ENCODE results near the gene YJEFN3. TPM values are rescaled to one million over a fixed set of nuclear protein-coding genes. Genes with fewer than 3 reads are reported as not detected.
A peak's percentile ranks its signal among the peaks of the same experiment; 100 is the strongest.

YJEFN3 gene
- total RNA-seq, 1 donor from 2014 or later, result 2.5 TPM

DNA sequence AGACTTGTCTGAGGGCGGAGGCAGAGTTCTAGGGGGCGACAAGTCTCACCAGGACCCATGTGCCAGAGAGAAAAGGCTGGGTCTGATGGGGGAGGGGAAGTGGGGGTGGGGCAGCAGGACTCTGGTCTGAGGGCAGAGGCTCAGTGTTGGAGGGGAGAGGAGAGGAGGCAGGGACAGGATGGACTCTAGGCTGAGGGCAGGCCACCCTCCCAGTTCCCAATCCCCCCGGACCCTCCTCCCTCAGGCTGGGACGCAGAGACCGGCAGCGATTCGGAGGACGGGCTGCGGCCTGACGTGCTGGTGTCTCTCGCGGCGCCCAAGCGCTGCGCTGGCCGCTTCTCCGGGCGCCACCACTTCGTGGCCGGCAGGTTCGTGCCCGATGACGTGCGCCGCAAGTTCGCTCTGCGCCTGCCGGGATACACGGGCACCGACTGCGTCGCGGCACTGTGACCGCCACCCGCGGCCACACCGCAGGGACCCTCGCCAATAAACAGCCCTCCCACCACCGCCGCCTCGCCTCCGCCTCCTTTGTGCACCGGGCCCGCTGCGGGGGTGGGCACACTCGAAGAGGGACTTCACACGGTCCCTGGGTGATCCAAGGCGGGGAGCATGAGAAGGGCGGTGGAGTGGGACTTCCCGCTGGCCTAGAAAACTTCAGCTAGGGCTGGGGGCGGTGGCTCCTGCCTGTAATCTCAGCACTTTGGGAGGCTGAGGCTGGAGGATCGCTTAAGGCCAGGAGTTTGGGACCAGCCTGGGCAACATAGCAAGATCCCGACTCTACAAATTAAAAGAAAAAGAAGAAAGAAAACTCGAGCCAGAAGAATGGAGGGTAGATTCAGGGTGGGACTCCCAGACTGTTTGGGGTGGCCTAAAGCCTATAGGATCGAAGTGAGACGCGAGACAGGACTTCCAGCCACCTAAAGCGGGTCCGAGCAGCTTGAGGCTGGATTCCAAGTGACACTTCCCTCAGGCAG, 8.7 kb downstream of the YJEFN3 start:
- TF ChIP-seq POLR2A (IDR thresholded peaks at IDR 0.05) (no peak), POLR2AphosphoS5 (IDR thresholded peaks at IDR 0.05; ENCODE audit: insufficient read depth in 1 of 2, low read depth in 1 of 2) (no peak)
- TF ChIP-seq, protein P1, sequence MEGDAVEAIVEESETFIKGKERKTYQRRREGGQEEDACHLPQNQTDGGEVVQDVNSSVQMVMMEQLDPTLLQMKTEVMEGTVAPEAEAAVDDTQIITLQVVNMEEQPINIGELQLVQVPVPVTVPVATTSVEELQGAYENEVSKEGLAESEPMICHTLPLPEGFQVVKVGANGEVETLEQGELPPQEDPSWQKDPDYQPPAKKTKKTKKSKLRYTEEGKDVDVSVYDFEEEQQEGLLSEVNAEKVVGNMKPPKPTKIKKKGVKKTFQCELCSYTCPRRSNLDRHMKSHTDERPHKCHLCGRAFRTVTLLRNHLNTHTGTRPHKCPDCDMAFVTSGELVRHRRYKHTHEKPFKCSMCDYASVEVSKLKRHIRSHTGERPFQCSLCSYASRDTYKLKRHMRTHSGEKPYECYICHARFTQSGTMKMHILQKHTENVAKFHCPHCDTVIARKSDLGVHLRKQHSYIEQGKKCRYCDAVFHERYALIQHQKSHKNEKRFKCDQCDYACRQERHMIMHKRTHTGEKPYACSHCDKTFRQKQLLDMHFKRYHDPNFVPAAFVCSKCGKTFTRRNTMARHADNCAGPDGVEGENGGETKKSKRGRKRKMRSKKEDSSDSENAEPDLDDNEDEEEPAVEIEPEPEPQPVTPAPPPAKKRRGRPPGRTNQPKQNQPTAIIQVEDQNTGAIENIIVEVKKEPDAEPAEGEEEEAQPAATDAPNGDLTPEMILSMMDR (IDR thresholded peaks at IDR 0.05), result no peak
- peaks cover 41% of the 10 kb centered on the region for H3K4me1 ChIP-seq
- peak overlapping the region; percentile 29 to 42 for H3K4me3 ChIP-seq
- intact Hi-C loops (cut with DNase I), result loop anchor here (2.0 to 10.0 kb wide), 2 partner anchors 79 to 737 kb away; no protein-coding TSS in a partner anchor
- no peak overlapping the region for H3K27ac ChIP-seq
- no peaks in the 10 kb centered on the region for H3K9me3 ChIP-seq
- no peaks in the 10 kb centered on the region for H3K36me3 ChIP-seq
- no peak for DNase-seq (ENCODE audit: extremely low spot score in 2 of 2)
- no peaks in the 10 kb centered on the region for H3K27me3 ChIP-seq

DNA sequence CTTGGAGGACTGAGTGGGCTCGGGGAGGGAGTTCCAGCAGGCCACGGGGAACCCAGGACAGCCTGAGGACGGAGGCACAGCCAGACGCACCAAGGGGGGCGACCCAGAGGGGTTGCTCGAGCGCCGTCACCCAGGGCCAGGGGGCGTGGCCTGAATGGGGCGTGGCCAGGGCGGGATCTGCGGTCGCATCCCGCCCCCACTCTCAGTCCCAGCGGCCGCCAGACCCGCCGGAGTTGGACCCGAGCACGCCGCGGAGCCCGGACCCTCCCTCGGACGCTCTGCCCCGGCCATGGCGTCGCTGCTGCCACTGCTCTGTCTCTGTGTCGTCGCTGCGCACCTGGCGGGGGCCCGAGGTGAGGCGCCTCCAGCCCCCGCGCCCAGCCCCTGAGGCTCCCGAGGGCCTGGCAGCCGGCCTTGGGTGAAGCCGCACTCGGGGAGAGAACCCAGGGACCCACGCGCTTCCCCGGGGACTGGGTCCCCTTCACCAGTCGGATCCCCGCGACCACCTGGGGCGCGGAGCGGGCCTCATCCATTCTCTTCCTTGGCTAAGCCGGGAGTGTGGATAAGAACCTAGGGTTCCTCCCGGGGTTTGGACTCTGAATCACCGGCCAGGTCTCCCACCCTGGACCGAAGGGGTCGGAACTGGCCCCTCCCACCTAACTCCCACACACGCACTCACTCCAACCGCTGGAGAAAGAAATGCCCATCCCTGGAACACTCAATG, 9.5 kb downstream of the YJEFN3 start, which contains the start of gene CILP2:
Gene CILP2 (plus strand): TSS at position 205 of the 724 bp plus-strand sequence. CDS start 85 bp downstream, at position 290.
- TF ChIP-seq, protein P1 (IDR thresholded peaks at IDR 0.05), result no peak
- no peak for TF ChIP-seq POLR2A (IDR thresholded peaks at IDR 0.05)
- no peak for TF ChIP-seq POLR2AphosphoS5 (IDR thresholded peaks at IDR 0.05; ENCODE audit: insufficient read depth in 1 of 2, low read depth in 1 of 2)
- H3K4me1 ChIP-seq, result peaks cover 37% of the 10 kb centered on the region
- H3K27ac ChIP-seq, result no peak within 1 kb of the TSS
- peak within 1 kb of the TSS; percentile 29 to 42 for H3K4me3 ChIP-seq
- no peak for DNase-seq (ENCODE audit: extremely low spot score in 2 of 2)
- H3K27me3 ChIP-seq, result no peaks in the 10 kb centered on the region
- intact Hi-C loops (cut with DNase I), result loop anchor here (2.0 to 10.0 kb wide), 2 partner anchors 79 to 737 kb away; no protein-coding TSS in a partner anchor
- H3K36me3 ChIP-seq, result no peaks in the 10 kb centered on the region
- no peaks in the 10 kb centered on the region for H3K9me3 ChIP-seq

DNA sequence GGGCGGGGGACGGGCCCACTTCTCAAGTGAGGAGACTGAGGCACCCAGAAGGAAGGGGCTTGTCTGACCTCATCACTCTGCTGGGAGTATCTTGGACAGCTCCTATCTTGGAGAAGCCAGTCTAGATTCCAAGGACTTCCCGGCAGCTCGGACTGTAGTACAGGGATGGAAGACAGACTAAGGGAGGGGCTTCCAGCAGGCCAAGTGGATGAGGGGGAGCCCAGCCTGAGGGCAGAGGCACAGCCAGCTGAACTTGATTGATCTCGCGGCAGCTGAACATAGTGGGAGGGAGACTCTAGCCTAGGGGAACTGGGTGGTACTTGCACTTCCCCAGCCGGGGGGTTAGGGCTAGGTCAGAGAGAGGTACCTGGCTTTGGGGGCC, 10.1 kb downstream of the YJEFN3 start:
- no peak for TF ChIP-seq POLR2A (IDR thresholded peaks at IDR 0.05)
- TF ChIP-seq, protein P1 (IDR thresholded peaks at IDR 0.05), result no peak
- TF ChIP-seq POLR2AphosphoS5 (IDR thresholded peaks at IDR 0.05; ENCODE audit: insufficient read depth in 1 of 2, low read depth in 1 of 2), result no peak
- no peak for DNase-seq (ENCODE audit: extremely low spot score in 2 of 2)
- Histone ChIP-seq H3K36me3 (no peaks in the 10 kb centered on the region), H3K27me3 (no peaks in the 10 kb centered on the region), H3K27ac (no peak overlapping the region), H3K4me1 (peaks cover 37% of the 10 kb centered on the region), H3K9me3 (no peaks in the 10 kb centered on the region), H3K4me3 (peak overlapping the region; percentile 29 to 42)
- intact Hi-C loops (cut with DNase I), result loop anchor here (2.0 to 10.0 kb wide), 2 partner anchors 78 to 736 kb away; no protein-coding TSS in a partner anchor

DNA sequence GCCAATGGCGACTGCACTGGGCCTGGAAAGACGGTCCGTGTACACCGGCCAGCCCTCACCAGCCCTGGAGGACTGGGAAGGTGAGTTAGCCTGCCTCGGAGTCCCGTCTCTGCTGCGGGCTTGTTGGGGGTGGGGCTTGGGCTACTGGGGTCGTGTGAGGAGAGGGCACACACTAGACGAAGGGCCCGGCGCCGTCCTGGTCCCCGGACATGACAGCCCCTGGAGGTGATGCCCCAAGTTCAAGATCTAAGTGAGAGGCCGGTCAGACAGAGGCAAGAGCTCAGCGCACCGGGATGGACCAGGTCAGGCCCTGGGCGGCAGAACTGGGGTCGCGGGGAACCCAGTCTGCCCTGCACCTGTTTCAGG, 11.0 kb downstream of the YJEFN3 start:
- no peaks in the 10 kb centered on the region for H3K27me3 ChIP-seq
- TF ChIP-seq POLR2A (IDR thresholded peaks at IDR 0.05) (no peak), POLR2AphosphoS5 (IDR thresholded peaks at IDR 0.05; ENCODE audit: insufficient read depth in 1 of 2, low read depth in 1 of 2) (no peak)
- TF ChIP-seq, protein P1 (IDR thresholded peaks at IDR 0.05), result no peak
- no peak for DNase-seq (ENCODE audit: extremely low spot score in 2 of 2)
- no peak overlapping the region for H3K4me3 ChIP-seq
- peaks cover 37% of the 10 kb centered on the region for H3K4me1 ChIP-seq
- intact Hi-C loops (cut with DNase I), result loop anchor here (2.0 to 10.0 kb wide), 3 partner anchors 77 to 735 kb away; no protein-coding TSS in a partner anchor
- no peaks in the 10 kb centered on the region for H3K36me3 ChIP-seq
- no peak overlapping the region for H3K27ac ChIP-seq
- no peaks in the 10 kb centered on the region for H3K9me3 ChIP-seq

All from vagina (tissue), 2 donors.